Activated gamma-delta T cell treated with anti-CD3 and anti-CD28 coated beads, Interleukin-2, amount 50 U/mL, for 16 hours (primary cell): ENCODE data around the gene AHCYL2.
"Not testable (repeated sequence)": the region's sequence is repeated elsewhere in the genome, so short reads cannot be mapped to it uniquely, and the experiment has no call there.

Experiments
- DNase-seq: peaks from one replicate; pipeline ENCODE4 v3.0.0-alpha.2; 2020; ENCODE audit warnings: low read depth

The AHCYL2 gene

GRCh38 chr7:129456421-129456820 is 231.6 kb downstream of the AHCYL2 start:
- DNase-seq, result no peak

GRCh38 chr7:129457101-129457500 is 232.3 kb downstream of the AHCYL2 start:
- no peak for DNase-seq

DNA sequence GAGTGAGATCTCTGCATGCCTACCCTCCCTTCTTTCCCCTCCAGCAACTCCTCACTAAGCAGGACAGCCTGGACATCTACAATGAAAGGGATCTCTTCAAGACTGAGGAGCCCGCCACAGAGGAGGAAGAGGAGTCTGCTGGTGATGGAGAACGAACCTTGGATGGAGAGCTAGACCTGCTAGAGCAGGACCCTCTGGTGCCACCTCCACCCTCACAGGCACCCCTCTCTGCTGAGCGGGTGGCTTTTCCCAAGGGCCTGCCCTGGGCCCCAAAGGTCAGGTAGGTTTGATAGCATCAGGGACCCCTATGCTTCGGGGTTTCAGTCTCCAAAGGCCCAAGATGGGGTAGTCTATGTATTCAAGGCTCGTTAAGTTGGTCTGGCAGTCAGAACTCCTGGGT is 233.3 kb downstream of the AHCYL2 start:
- DNase-seq, result no peak

- no peak for DNase-seq
Observed at GRCh38 chr7:129461809-129462208, 237.0 kb downstream of the AHCYL2 start.

GRCh38 chr7:129462420-129462819 is 237.6 kb downstream of the AHCYL2 start:
- no peak for DNase-seq

DNA sequence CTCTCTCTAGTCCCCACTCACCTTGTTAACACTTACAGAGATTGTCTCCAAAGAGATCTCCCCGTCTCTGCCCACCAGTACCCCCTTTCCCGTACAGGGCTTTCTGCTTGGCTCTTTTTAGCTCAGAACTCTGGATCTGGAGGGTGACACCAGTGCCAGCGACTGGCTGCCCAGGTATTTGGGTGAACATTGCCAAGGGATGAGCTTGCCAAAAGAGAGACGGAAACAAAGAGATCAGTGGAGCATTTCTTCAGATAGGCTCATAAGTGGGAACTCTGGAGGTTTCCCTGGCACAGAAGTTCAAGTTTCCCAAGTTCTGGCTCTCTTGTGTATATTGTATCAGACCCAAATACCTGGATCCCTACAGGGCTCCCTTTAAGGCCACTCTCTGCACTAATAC is 239.4 kb downstream of the AHCYL2 start:
- no peak for DNase-seq

GRCh38 chr7:129465080-129465479 is 240.2 kb downstream of the AHCYL2 start:
- DNase-seq, result no peak

- DNase-seq, result no peak
Observed at GRCh38 chr7:129466796-129467195, 242.0 kb downstream of the AHCYL2 start.

GRCh38 chr7:129468087-129468486 is 243.3 kb downstream of the AHCYL2 start:
- no peak for DNase-seq

- DNase-seq, result no peak
Observed at GRCh38 chr7:129468547-129468946, 243.7 kb downstream of the AHCYL2 start.

GRCh38 chr7:129469930-129470329 is 245.1 kb downstream of the AHCYL2 start:
- DNase-seq, result no peak

- no peak for DNase-seq
Observed at GRCh38 chr7:129470411-129470810, 245.6 kb downstream of the AHCYL2 start.

- no peak for DNase-seq
Observed at GRCh38 chr7:129471402-129471827, 246.6 kb downstream of the AHCYL2 start.

DNA sequence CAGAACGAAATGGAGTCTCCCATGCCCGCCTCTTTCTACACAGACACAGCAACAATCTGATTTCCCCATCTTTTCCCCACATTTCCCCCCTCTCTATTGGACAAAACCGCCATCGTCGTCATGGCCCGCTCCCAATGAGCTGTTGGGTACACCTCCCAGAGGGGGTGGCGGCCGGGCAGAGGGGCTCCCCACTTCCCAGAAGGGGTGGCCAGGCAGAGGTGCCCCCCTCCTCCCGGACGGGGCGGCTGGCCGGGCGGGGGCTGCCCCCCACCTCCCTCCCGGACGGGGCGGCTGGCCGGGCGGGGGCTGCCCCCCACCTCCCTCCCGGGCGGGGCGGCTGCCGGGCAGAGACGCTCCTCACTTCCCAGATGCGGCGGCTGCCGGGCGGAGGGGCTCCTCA is 251.1 kb downstream of the AHCYL2 start:
- not testable (repeated sequence) for DNase-seq

DNA sequence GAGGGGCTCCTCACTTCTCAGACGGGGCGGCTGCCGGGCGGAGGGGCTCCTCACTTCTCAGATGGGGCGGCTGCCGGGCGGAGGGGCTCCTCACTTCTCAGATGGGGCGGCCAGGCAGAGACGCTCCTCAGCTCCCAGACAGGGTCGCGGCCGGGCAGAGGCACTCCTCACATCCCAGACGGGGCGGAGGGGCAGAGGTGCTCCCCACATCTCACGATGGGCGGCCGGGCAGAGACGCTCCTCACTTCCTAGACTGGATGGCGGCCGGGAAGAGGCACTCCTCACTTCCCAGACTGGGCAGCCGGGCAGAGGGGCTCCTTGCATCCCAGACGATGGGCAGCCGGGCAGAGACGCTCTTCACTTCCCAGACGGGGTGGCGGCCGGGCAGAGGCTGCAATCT is 251.6 kb downstream of the AHCYL2 start:
- DNase-seq, result not testable (repeated sequence)
